K562 (cell line): Measurements from ENCODE around the gene TMEM163. TPM values are rescaled to one million over a fixed set of nuclear protein-coding genes. Genes with fewer than 3 reads are reported as not detected.

Source experiments
- ATAC-seq: fragments of 200-7000 bp; cut with Tn5 transposase; 3 replicates; pipeline ENCODE4 v1.9.1; 2020; ENCODE audit warnings: moderate library complexity
- BruUV-seq: library from RNA; stranded (reverse); fragments of 400-500 nt; replicated peaks from 2 replicates; lab custom pipeline; 2021; lab: Mats Ljungman, UMichigan
- CTCF ChIA-PET: fragments of 300-600 bp; formaldehyde crosslinking; extraction: SDS; loops from one replicate; lab custom pipeline; 2021; ENCODE audit warnings: low intra/inter-chr PET ratio; lab: Yijun Ruan, JAX
- POLR2A ChIA-PET: fragments of 300-600, 350-650 bp; sonication (Branson Sonifier 250); formaldehyde crosslinking; extraction: SDS; loops from one replicate; lab custom pipeline; 2021; ENCODE audit warnings: antibody characterized with exemption, inconsistent platforms; lab: Yijun Ruan, JAX
- DNase-seq, 4 experiments: peaks; one replicate each; pipeline versions ENCODE4 v3.0.0 to v3.0.0-alpha.2; 2011 to 2018; ENCODE audit warnings: low spot score in 3 of 4, mixed read lengths in 3 of 4; ENCODE audit errors: extremely low read depth in 1 of 4
- FAIRE-seq: peaks from 2 replicates; lab custom pipeline; 2011; peaks lifted over from hg19 to GRCh38; lab: Jason Lieb, UNC
- H2AFZ ChIP-seq: 2 replicates; pipeline ENCODE4 v1.6.0; 2011; ENCODE audit warnings: low read depth, low read length, control low read depth, inconsistent platforms
- H3K27ac ChIP-seq: fragments of 200-600 bp; 3 replicates; pipeline ENCODE4 v1.8.0; 2011; ENCODE audit warnings: low read depth, mild to moderate bottlenecking, control low read depth, inconsistent platforms, low read length, moderate library complexity, mixed read lengths; ENCODE audit errors: extremely low read depth
- H3K27me3 ChIP-seq, 2 experiments: fragments of 300-600 bp in 1 of 2; 2 replicates in 1 of 2; 3 replicates in 1 of 2; pipeline versions ENCODE4 v1.6.0 to v1.8.0; 2011; ENCODE audit warnings: inconsistent platforms in 2 of 2, low read length in 2 of 2, mild to moderate bottlenecking in 1 of 2, mixed read lengths in 1 of 2, moderate library complexity in 1 of 2; ENCODE audit not compliant: control insufficient read depth in 2 of 2, insufficient read depth in 2 of 2
- H3K36me3 ChIP-seq: fragments of 300-600 bp; 3 replicates; pipeline ENCODE4 v1.8.0; 2011; ENCODE audit warnings: mild to moderate bottlenecking, low read length, inconsistent platforms; ENCODE audit not compliant: control insufficient read depth, insufficient read depth
- H3K4me1 ChIP-seq, 2 experiments: fragments of 200-600 bp in 1 of 2; replicated peaks in 1 of 2; 2 replicates in 1 of 2; 3 replicates in 1 of 2; pipeline versions ENCODE4 v1.5.1 to v1.8.0; 2011; ENCODE audit warnings: inconsistent platforms in 2 of 2, low read length in 2 of 2, mild to moderate bottlenecking in 1 of 2, mixed read lengths in 1 of 2, moderate library complexity in 1 of 2; ENCODE audit not compliant: control insufficient read depth in 2 of 2, insufficient read depth in 2 of 2
- H3K4me2 ChIP-seq: 2 replicates; pipeline ENCODE4 v1.6.1; 2011; ENCODE audit warnings: low read length, control low read depth, inconsistent platforms, mixed read lengths; ENCODE audit not compliant: insufficient read depth
- H3K4me3 ChIP-seq: fragments of 200-600 bp; sonication (generic), shearing (Covaris generic); 2 replicates; pipeline ENCODE4 v1.5.1; 2016; ENCODE audit warnings: control low read depth, inconsistent platforms
- H3K79me2 ChIP-seq: fragments of 200-600 bp; 3 replicates; pipeline ENCODE4 v1.8.0; 2011; ENCODE audit warnings: low read length, inconsistent platforms; ENCODE audit not compliant: control insufficient read depth, insufficient read depth
- H3K9ac ChIP-seq, 2 experiments: 2 replicates each; pipeline versions ENCODE4 v1.6.0 to v1.6.1; 2011; ENCODE audit warnings: low read depth in 2 of 2, low read length in 2 of 2, control low read depth in 1 of 2, inconsistent platforms in 1 of 2, mild to moderate bottlenecking in 1 of 2, mixed read lengths in 1 of 2; ENCODE audit not compliant: insufficient read depth in 1 of 2
- H3K9me1 ChIP-seq: one replicate; pipeline ENCODE4 v1.6.0; 2011; ENCODE audit warnings: inconsistent platforms, mild to moderate bottlenecking, low read length, moderate library complexity; ENCODE audit not compliant: control insufficient read depth, insufficient read depth
- H3K9me3 ChIP-seq: replicated peaks from 2 replicates; pipeline ENCODE4 v1.5.1; 2011; ENCODE audit warnings: low read depth, low read length, inconsistent platforms; ENCODE audit not compliant: control insufficient read depth, insufficient read depth
- H4K20me1 ChIP-seq: replicated peaks from 2 replicates; pipeline ENCODE4 v1.6.1; 2011; ENCODE audit warnings: low read length, inconsistent platforms, mixed read lengths; ENCODE audit not compliant: control insufficient read depth, insufficient read depth
- DDX20 ChIP-seq: fragments of 450-650 bp; IDR thresholded peaks from 2 replicates; pipeline ENCODE4 v1.6.1; 2016; ENCODE audit warnings: missing genetic modification characterization, low read depth, mild to moderate bottlenecking, missing compliant biosample characterization, moderate library complexity
- HNRNPL ChIP-seq: fragments of 200-400 bp; formaldehyde crosslinking; IDR thresholded peaks from 2 replicates; pipeline ENCODE4 v1.6.1; 2017; ENCODE audit warnings: low read depth, mild to moderate bottlenecking, low read length
- PHF21A ChIP-seq: fragments of 450-650 bp; IDR thresholded peaks from 2 replicates; pipeline ENCODE4 v1.6.1; 2017; ENCODE audit warnings: low read depth, borderline replicate concordance
- STAG1 ChIP-seq: sonication (generic); formaldehyde crosslinking; IDR thresholded peaks from 2 replicates; pipeline ENCODE4 v1.5.0; 2020; ENCODE audit warnings: missing genetic modification reagents, borderline replicate concordance
- ZBTB12 ChIP-seq: fragments of 250-450 bp; sonication (Bioruptor Pico); IDR thresholded peaks from 2 replicates; pipeline ENCODE4 v1.4.0; 2020
- ZBTB5 ChIP-seq: fragments of 450-650 bp; IDR thresholded peaks from 2 replicates; pipeline ENCODE4 v1.6.1; 2017; ENCODE audit warnings: antibody characterized with exemption
- ZNF589 ChIP-seq: fragments of 200-800 bp; sonication (Bioruptor generic); IDR thresholded peaks from 2 replicates; pipeline ENCODE4 v1.6.1; 2016; ENCODE audit warnings: low read depth, missing genetic modification characterization, missing compliant biosample characterization
- ZNF707 ChIP-seq: fragments of 250-450 bp; sonication (Bioruptor Pico); conservative IDR thresholded peaks from 2 replicates; pipeline ENCODE4 v1.8.0; 2022; ENCODE audit warnings: inconsistent platforms, mild to moderate bottlenecking, moderate library complexity
- ZZZ3 ChIP-seq: fragments of 450-650 bp; IDR thresholded peaks from 2 replicates; pipeline ENCODE4 v1.6.1; 2016; ENCODE audit warnings: antibody characterized with exemption, mild to moderate bottlenecking, moderate library complexity
- WGBS: fragments of 100-300 bp; shearing (Covaris generic); methylation state at CpG from one replicate; pipeline ENCODE4 v1.1.6; 2016; ENCODE audit warnings: low coverage, mixed read lengths; ENCODE audit not compliant: insufficient coverage; ENCODE audit errors: missing lambda C conversion rate; 5-methylcytosine and 5-hydroxymethylcytosine counted together
- in situ Hi-C: fragments of 300-500 bp; cut with MboI; formaldehyde crosslinking; loops from 4 replicates; pipeline ENCODE4 v1.15.0; 2018; ENCODE audit warnings: inconsistent platforms, mixed read lengths
- intact Hi-C: fragments of 100-400 bp; cut with micrococcal nuclease; formaldehyde crosslinking; loops from 2 replicates; pipeline ENCODE4 v1.14.2; 2022
- polyA plus RNA-seq, 8 experiments: library from polyadenylated mRNA; depleted of rRNA in 4 of 8; stranded (reverse) in 5 of 8; unstranded in 3 of 8; fragments of >200 nt; fragmentation: Nextera tagmentation in 2 of 8; fragmentation: Illumina TruSeq in 1 of 8; extraction: Ambion mirVana in 2 of 8; extraction: Trizol in 1 of 8; gene quantifications; 2 replicates each; pipeline versions ENCODE4 v1.2.1 to v1.2.3, GENCODE V29; 2011 to 2014; ENCODE audit warnings: inconsistent platforms in 1 of 8, missing spikeins in 1 of 8
- total RNA-seq, 7 experiments: library from RNA; depleted of rRNA in 6 of 7; stranded (reverse); fragments of >200 nt in 6 of 7; fragmentation: Illumina TruSeq in 2 of 7; extraction: Trizol in 2 of 7; gene quantifications; 2 replicates each; pipeline versions ENCODE4 v1.2.1 to v1.2.3, GENCODE V29; 2011 to 2021; ENCODE audit warnings: low replicate concordance in 1 of 7

TMEM163 gene
- total and polyA plus RNA-seq, 9 of the 15 experiments (the other 6 are each of a cell fraction or from before 2014, with no cell fraction given) = 0.04 to 0.68 (median 0.16) TPM; not detected in 3

GRCh38 chr2:134603966-134604365 lies 114.8 kb downstream of the TMEM163 start:
- intact Hi-C loops (no loop called here), in situ Hi-C loops (no loop called here)
- Histone ChIP-seq H3K4me3 (no peak overlapping the region), H4K20me1 (no peaks in the 10 kb centered on the region), H3K9me1 (no peaks in the 10 kb centered on the region), H3K79me2 (no peaks in the 10 kb centered on the region), H3K36me3 (no peaks in the 10 kb centered on the region), H3K9ac (no peak overlapping the region), H2AFZ (no peak overlapping the region), H3K4me2 (no peak overlapping the region)
- no peak for ATAC-seq
- ChIA-PET POLR2A (no interaction called here), CTCF (no interaction called here)
- WGBS = 0% methylated on average over 5 of the region's 5 CpGs
- no peak for FAIRE-seq
- TF ChIP-seq STAG1 (no peak), ZBTB5 (no peak), PHF21A (no peak), ZZZ3 (no peak), ZNF589 (CRISPR knock-in tag) (no peak), ZBTB12 (no peak), DDX20 (tag) (no peak), HNRNPL (no peak), ZNF707 (CRISPR knock-in tag) (no peak)
- TF ChIP-seq, all 486 proteins: peak for 0
- H3K27ac ChIP-seq = no peak overlapping the region
- H3K4me1 ChIP-seq = no peaks in the 10 kb centered on the region
- DNase-seq = no peak
- H3K27me3 ChIP-seq = peaks cover 10 to 15% of the 10 kb centered on the region in 2 experiments; a peak in 3 of 5 replicates
- no peaks in the 10 kb centered on the region for H3K9me3 ChIP-seq
- no TSS peak for BruUV-seq
